HG02763 (cell line): ENCODE data around the gene GLE1.

ENCODE experiments used
- ATAC-seq: cut with Tn5 transposase; IDR thresholded peaks from one replicate; pipeline ENCODE4 v1.9.1; 2021; ENCODE audit warnings: mild to moderate bottlenecking, moderate library complexity; ENCODE audit not compliant: unreplicated experiment

The GLE1 gene

GRCh38 chr9:128587453-128587852 lies 82.9 kb downstream of the GLE1 start:
- no peak for ATAC-seq

GRCh38 chr9:128588581-128589233 lies 84.2 kb downstream of the GLE1 start:
- no peak for ATAC-seq
